H1 (cell line): ENCODE results near the gene RND3. TPM values are rescaled to one million over a fixed set of nuclear protein-coding genes. Genes with fewer than 3 reads are reported as not detected.

Experiments used
- HDAC2 ChIP-seq, 2 experiments: fragments of 300-600 bp in 1 of 2; sonication (generic) in 1 of 2; IDR thresholded peaks; 2 replicates each; pipeline ENCODE4 v1.6.1; 2011 to 2012; ENCODE audit warnings: low read depth in 2 of 2, low read length in 2 of 2, mild to moderate bottlenecking in 2 of 2, moderate library complexity in 2 of 2, borderline replicate concordance in 1 of 2, inconsistent platforms in 1 of 2
- KDM5A ChIP-seq: fragments of 200-600 bp; IDR thresholded peaks from 2 replicates; pipeline ENCODE4 v1.7.1; 2012; ENCODE audit warnings: mild to moderate bottlenecking, low read length, inconsistent platforms, mixed read lengths
- POLR2A ChIP-seq, 2 experiments: IDR thresholded peaks; 1 replicate in 1 of 2; 2 replicates in 1 of 2; pipeline ENCODE4 v1.6.1; 2011; ENCODE audit warnings: low read depth in 2 of 2, low read length in 2 of 2, mild to moderate bottlenecking in 2 of 2; ENCODE audit errors: control extremely low read depth in 1 of 2
- RNF2 ChIP-seq: fragments of 200-900, 300-1000 bp; sonication (generic); IDR thresholded peaks from 2 replicates; pipeline ENCODE4 v1.7.1; 2016; ENCODE audit warnings: borderline replicate concordance, low read depth, mild to moderate bottlenecking, antibody characterized with exemption, low read length; ENCODE audit not compliant: poor library complexity, severe bottlenecking; ENCODE audit errors: missing control alignments
- RXRA ChIP-seq: IDR thresholded peaks from 2 replicates; pipeline ENCODE4 v1.6.1; 2011; ENCODE audit warnings: low read depth, mild to moderate bottlenecking, low read length, moderate library complexity; ENCODE audit not compliant: insufficient read depth
- SP4 ChIP-seq: IDR thresholded peaks from 2 replicates; pipeline ENCODE4 v1.6.1; 2012; ENCODE audit warnings: low read length, inconsistent platforms
- TEAD4 ChIP-seq: IDR thresholded peaks from 2 replicates; pipeline ENCODE4 v1.6.1; 2012; ENCODE audit warnings: low read depth, low read length, inconsistent platforms, mixed read lengths
- polyA plus RNA-seq, 7 experiments: library from polyadenylated mRNA; depleted of rRNA in 3 of 7; stranded (reverse) in 5 of 7; unstranded in 2 of 7; fragments of >200 nt in 5 of 7; fragments of 200-250 nt in 2 of 7; gene quantifications; 1 replicate in 5 of 7; 2 replicates in 1 of 7; 4 replicates in 1 of 7; pipeline versions ENCODE4 v1.2.1 to v1.2.3, GENCODE V29; 2011 to 2013; ENCODE audit warnings: missing spikeins in 2 of 7, mixed read lengths in 2 of 7
- total RNA-seq: library from RNA; stranded (reverse); fragmentation: NEBNext Ultra II Directional; extraction: Animal tissue kit (Norgen Biotek cat#: 25700); gene quantifications from 2 replicates; pipeline ENCODE4 v1.2.1, GENCODE V29; 2021
- TF ChIP-seq, protein P1 (sequence below): IDR thresholded peaks from 2 replicates; pipeline ENCODE4 v1.6.1; 2012; ENCODE audit warnings: inconsistent platforms

RND3 gene
- total and polyA plus RNA-seq, 2 of the 8 experiments (the other 6 are each of a cell fraction or from before 2014, with no cell fraction given), result 12.2 to 25.6 TPM

DNA sequence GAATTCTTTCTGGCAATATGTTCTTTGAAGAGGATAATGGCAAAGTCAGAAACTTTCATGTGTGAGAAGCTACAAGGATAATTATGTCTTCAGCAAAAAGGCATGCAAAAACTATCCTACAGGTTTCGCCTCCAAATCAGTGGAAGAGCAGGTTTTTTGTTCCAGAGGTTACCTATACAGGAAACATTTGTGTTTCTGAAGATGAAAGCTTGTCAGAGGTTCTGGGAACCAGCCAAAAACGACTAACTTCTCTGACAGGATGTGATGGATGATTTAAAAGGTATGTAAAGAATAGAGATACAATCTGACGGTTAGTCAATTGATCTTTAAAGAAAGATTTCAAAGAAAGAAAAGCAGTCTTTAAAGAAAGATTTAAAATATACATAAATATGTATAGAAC is 37.6 kb downstream of the RND3 start (continued):
- no peak for TF ChIP-seq RNF2
- no peak for TF ChIP-seq RXRA
- no peak for TF ChIP-seq POLR2A (IDR thresholded peaks at IDR 0.05; ENCODE audit: control extremely low read depth in 1 of 2, low read depth in 2 of 2, low read length in 2 of 2)
- TF ChIP-seq KDM5A, result no peak
- TF ChIP-seq, protein P1, sequence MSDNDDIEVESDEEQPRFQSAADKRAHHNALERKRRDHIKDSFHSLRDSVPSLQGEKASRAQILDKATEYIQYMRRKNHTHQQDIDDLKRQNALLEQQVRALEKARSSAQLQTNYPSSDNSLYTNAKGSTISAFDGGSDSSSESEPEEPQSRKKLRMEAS, result no peak
- TF ChIP-seq SP4, result no peak
- no peak for TF ChIP-seq TEAD4
- TF ChIP-seq HDAC2 (IDR thresholded peaks at IDR 0.05; ENCODE audit: borderline replicate concordance in 1 of 2, low read depth in 2 of 2, low read length in 2 of 2), result no peak
- TF ChIP-seq, all 59 proteins: peak for 0
